Progenitor cell of endocrine pancreas (in vitro differentiated cells): ENCODE measurements around the gene TULP1. TPM values are rescaled to one million over a fixed set of nuclear protein-coding genes. Genes with fewer than 3 reads are reported as not detected.

Experiments
- DNase-seq: peaks from one replicate; pipeline ENCODE4 v3.0.0; 2021; ENCODE audit warnings: low spot score; ENCODE audit not compliant: unreplicated experiment
- H3K27ac Mint-ChIP-seq: 2 replicates; pipeline ENCODE4 v1.8.0; 2021; ENCODE audit warnings: mild to moderate bottlenecking, moderate library complexity, mixed read lengths
- H3K27me3 Mint-ChIP-seq: 2 replicates; pipeline ENCODE4 v1.8.0; 2021; ENCODE audit warnings: mixed read lengths
- H3K36me3 Mint-ChIP-seq: 2 replicates; pipeline ENCODE4 v1.8.0; 2022; ENCODE audit warnings: mixed read lengths; ENCODE audit not compliant: insufficient read depth
- H3K4me1 Mint-ChIP-seq: 2 replicates; pipeline ENCODE4 v1.8.0; 2021; ENCODE audit warnings: low read depth, mixed read lengths
- H3K4me3 Mint-ChIP-seq: 2 replicates; pipeline ENCODE4 v1.8.0; 2021; ENCODE audit warnings: low read depth, mild to moderate bottlenecking, moderate library complexity, mixed read lengths
- H3K9me3 Mint-ChIP-seq: 2 replicates; pipeline ENCODE4 v1.8.0; 2021; ENCODE audit warnings: low read depth, mixed read lengths
- total RNA-seq: library from RNA; stranded (reverse); gene quantifications from 2 replicates; pipeline ENCODE4 v1.2.1, GENCODE V29; 2021
- TF ChIP-seq, protein P1 (sequence below): fragments of 200-600 bp; sonication (generic); IDR thresholded peaks from one replicate; pipeline ENCODE4 v1.5.0; 2021; ENCODE audit warnings: antibody characterized with exemption, mild to moderate bottlenecking; ENCODE audit not compliant: unreplicated experiment

Gene TULP1
- total RNA-seq, 1 donor from 2014 or later, result 0.22 TPM

GRCh38 chr6:35490821-35491557 is 21.7 kb downstream of the TULP1 start:
- Mint-ChIP-seq H3K9me3 (no peaks in the 10 kb centered on the region), H3K27me3 (no peaks in the 10 kb centered on the region), H3K36me3 (no peaks in the 10 kb centered on the region), H3K4me1 (peaks cover 55% of the 10 kb centered on the region), H3K4me3 (peak overlapping the region; percentile 61), H3K27ac (peak overlapping the region; percentile 94)
- DNase-seq, result no peak
- TF ChIP-seq, protein P1, sequence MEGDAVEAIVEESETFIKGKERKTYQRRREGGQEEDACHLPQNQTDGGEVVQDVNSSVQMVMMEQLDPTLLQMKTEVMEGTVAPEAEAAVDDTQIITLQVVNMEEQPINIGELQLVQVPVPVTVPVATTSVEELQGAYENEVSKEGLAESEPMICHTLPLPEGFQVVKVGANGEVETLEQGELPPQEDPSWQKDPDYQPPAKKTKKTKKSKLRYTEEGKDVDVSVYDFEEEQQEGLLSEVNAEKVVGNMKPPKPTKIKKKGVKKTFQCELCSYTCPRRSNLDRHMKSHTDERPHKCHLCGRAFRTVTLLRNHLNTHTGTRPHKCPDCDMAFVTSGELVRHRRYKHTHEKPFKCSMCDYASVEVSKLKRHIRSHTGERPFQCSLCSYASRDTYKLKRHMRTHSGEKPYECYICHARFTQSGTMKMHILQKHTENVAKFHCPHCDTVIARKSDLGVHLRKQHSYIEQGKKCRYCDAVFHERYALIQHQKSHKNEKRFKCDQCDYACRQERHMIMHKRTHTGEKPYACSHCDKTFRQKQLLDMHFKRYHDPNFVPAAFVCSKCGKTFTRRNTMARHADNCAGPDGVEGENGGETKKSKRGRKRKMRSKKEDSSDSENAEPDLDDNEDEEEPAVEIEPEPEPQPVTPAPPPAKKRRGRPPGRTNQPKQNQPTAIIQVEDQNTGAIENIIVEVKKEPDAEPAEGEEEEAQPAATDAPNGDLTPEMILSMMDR, result no peak

DNA sequence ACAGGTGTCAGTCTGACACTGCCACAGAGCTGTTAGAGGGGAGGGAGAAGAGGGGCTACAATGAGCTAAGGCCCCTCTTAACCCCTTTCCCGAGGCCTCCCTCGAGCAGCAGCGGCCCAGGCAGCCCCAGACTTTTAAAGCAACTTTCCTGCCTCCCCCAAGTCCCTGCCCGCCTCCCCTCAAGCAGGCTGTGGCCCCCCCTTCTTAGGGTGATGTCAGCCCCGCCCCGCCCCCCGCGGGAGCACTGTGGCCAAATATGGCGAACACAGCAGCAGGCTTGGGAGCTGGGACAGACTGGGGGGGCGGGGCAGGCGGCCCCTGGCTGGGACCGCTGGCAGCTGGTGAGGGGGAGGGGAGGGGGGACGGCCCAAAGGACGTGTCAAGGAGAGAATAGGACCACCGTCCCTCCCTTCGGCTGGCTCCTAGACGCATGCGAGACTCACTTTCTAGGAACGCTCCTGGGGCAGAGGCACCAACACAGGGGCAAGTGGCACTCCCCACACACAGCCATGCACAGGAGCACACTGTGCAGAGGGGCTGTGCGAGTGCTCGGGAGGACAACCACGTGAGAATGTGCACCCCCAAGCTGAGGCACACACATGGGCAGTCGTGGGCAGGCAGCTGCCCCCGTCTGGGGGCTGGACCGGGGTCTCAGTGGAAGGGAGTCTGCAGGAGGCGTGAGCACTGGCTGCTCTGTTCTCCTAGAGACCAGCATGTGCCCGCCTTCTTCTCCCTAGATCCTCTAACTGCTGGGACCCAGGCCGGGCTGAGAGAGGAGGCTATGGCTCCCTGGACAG is 22.5 kb downstream of the TULP1 start:
- H3K27ac Mint-ChIP-seq, result peak overlapping the region; percentile 94
- DNase-seq, result peak; percentile 49

GRCh38 chr6:35489066-35489465 is 23.6 kb downstream of the TULP1 start:
- DNase-seq, result no peak
- Mint-ChIP-seq H3K4me3 (no peak overlapping the region), H3K9me3 (no peaks in the 10 kb centered on the region), H3K27ac (no peak overlapping the region), H3K4me1 (peaks cover 53% of the 10 kb centered on the region), H3K36me3 (no peaks in the 10 kb centered on the region), H3K27me3 (no peaks in the 10 kb centered on the region)
- TF ChIP-seq, protein P1, result no peak

More for the DNA sequence above, 22.5 kb downstream of the TULP1 start:
- Mint-ChIP-seq H3K9me3 (no peaks in the 10 kb centered on the region), H3K4me1 (peaks cover 55% of the 10 kb centered on the region), H3K4me3 (peak overlapping the region; percentile 61), H3K27me3 (no peaks in the 10 kb centered on the region), H3K36me3 (no peaks in the 10 kb centered on the region)
- TF ChIP-seq, protein P1, result no peak

DNA sequence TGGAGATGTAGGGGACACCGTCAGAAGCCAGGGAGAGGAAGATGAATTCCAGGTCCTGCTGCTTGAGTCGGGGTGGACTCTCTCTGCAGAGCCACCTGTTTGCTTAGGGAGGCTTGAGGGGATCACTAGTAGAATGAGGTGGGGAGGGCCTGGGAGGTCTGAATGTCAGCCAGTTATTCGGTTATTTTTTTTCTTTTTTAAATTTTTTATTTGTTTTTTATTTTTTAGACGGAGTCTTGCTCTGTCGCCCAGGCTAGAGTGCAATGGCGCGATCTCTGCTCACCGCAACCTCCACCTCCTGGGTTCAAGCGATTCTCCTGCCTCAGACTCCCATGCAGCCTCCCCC is 24.2 kb downstream of the TULP1 start:
- H3K4me1 Mint-ChIP-seq, result peaks cover 48% of the 10 kb centered on the region
- TF ChIP-seq, protein P1, result no peak
- no peaks in the 10 kb centered on the region for H3K27me3 Mint-ChIP-seq
- H3K27ac Mint-ChIP-seq, result peak overlapping the region; percentile 53
- no peaks in the 10 kb centered on the region for H3K9me3 Mint-ChIP-seq
- DNase-seq, result no peak
- no peaks in the 10 kb centered on the region for H3K36me3 Mint-ChIP-seq
- H3K4me3 Mint-ChIP-seq, result no peak overlapping the region

DNA sequence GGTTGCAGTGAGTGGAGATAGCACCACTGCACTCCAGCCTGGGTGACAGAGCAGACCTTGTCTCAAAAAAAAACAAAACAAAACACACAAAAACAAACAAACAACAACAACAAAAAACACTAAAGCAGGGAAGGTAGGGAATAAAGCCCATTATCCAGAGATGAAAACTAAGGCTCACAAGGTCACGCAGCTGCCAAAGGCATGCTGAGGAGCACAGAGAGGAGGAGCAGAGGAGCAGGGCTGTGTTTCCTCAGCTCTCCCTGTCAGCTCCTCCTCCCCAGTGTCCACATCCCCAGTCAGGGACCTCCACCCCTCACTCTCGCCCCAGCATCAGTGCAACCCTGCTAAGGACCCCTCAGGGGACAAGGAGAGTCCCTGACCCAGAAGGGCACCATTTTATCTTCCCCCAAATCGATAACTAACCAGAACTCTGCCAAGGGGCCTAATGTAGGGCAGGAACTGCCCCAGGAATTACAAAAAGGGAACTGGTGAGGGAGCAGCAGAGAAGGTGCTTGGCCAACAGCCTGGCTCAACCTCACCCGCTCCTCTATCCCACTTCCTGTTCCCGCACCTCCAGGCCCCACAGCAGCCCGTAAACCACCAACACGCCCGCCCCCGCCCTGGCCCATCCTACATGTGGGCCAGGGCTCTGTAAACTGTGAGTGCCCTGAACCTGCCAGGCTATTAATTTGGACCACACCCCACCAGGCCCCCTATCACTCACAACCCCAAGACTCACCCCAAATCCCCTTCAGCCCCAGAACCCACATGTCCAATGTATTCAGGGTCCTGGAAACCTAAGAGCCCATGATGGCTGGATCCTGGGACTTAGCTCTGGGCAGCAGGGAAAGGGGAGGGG is 24.8 kb downstream of the TULP1 start:
- Mint-ChIP-seq H3K4me3 (no peak overlapping the region), H3K36me3 (peaks cover 2% of the 10 kb centered on the region), H3K27me3 (no peaks in the 10 kb centered on the region), H3K9me3 (no peaks in the 10 kb centered on the region), H3K4me1 (peaks cover 42% of the 10 kb centered on the region), H3K27ac (peak overlapping the region; percentile 77)
- TF ChIP-seq, protein P1, result no peak
- DNase-seq, result no peak
